D341Med (cell line): ENCODE measurements around the gene USP13.

Experiments used
- DNase-seq: peaks from one replicate; pipeline ENCODE4 v3.0.0; 2012; ENCODE audit warnings: low spot score

USP13 gene

DNA sequence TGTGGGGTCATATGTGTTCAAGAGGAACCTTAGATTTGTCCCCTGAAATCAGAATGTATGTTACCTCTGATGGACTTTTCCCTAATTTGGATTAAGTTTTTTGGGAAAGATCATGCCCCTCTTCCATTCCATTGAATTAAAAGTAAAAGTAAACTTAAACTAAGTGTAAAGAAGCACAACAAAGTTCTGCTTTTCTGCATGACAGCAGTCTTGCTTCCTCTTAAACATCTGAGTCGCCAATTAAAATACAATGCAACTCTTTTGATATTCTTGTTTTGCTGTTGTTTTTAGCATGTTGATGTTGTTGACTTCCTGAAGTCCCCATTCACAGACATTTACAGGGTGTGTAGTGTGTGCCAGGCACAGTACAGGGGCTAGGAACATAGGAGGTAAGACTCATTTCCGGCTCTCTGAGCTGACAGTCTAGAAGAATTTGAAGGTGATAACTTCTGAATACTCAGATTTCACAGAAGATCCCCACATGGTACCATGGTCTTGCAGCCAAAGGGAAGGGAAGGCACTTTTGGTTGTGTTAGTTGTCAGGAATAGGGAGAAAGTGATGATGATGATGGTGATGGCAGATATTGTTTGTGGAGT, 45.0 kb downstream of the USP13 start:
- no peak for DNase-seq

GRCh38 chr3:179700716-179701115, 47.9 kb downstream of the USP13 start:
- no peak for DNase-seq

DNA sequence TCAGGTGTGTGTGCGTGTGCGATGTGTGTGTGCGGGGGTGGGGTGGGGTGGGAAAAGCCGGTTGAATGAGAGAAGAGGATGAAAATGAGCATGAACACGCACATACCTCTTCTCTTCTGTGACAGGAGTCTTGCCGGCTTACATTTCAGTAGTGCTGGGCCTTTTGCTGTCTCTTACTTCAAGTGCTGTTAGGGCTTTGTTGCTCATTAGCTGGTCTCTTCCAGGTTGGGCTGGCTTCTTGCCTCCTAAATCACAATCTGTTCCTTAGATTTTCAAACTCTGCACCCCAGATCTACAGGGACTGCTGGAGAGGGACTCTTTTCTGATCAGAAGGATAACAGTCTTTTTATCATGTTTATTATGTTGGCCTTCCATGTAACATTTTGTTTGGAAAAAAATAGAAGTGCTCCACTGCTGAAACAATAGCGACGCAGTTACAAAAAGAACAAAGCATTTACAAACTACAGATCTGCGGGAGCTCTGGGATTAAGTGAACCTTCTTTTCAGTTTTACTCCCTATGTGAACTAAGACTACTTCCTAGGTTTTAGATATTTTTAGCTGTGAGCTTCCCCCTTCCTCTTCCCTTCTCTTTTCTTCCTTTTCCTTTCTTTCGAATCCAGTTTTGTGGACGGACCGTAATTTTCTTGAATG, 48.5 kb downstream of the USP13 start:
- DNase-seq, result no peak

GRCh38 chr3:179702271-179702947, 49.6 kb downstream of the USP13 start:
- no peak for DNase-seq

- no peak for DNase-seq
These were observed 51.0 kb downstream of the USP13 start for GRCh38 chr3:179703816-179704215.

GRCh38 chr3:179706233-179706632, 53.4 kb downstream of the USP13 start:
- no peak for DNase-seq

- no peak for DNase-seq
These were observed 57.2 kb downstream of the USP13 start for GRCh38 chr3:179710079-179710478.

GRCh38 chr3:179713643-179714090, 60.8 kb downstream of the USP13 start:
- DNase-seq, result no peak

DNA sequence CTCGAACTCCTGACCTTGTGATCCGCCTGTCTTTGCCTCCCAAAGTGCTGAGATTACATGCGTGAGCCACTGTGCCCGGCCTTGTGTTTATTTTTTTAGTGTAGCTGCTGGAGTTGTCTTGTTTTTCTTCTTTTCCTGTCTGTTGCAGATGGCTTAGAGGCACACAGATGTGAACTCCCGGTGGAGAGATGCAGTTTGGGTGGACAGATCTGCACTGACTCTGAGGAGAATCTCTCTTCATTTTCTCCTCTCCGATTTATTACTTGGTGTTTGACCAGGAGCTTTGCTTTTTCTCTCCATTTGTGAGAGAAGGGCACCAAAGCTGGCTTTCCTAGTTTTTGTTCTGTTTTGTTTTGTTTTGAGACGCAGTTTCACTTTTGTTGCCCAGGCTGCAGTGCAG, 62.7 kb downstream of the USP13 start:
- DNase-seq, result no peak

DNA sequence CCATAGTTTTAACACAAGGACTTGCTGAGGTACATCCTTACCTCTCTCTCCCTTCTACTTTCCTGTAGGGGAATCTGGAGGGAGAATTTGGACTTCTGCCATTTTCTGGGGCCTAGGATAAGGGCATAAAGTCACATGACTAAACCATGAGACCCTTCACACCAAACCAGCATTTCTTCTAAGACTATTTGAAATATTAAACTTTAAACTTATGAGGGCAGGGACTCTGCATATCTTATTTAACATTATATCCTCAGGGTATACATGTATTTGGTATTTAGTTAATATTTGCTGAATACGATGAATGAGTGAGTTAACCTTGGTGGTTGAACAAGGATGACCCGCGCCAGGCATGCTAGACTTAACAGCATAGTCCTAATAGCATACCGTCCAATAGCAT, 63.4 kb downstream of the USP13 start:
- DNase-seq, result no peak

GRCh38 chr3:179716811-179717210, 64.0 kb downstream of the USP13 start:
- DNase-seq, result no peak

- no peak for DNase-seq
These were observed 64.4 kb downstream of the USP13 start for GRCh38 chr3:179717219-179717618.

GRCh38 chr3:179719048-179719734, 66.4 kb downstream of the USP13 start:
- no peak for DNase-seq

- DNase-seq, result no peak
These were observed 67.4 kb downstream of the USP13 start for GRCh38 chr3:179720196-179720595.

GRCh38 chr3:179723617-179724016, 70.8 kb downstream of the USP13 start:
- DNase-seq, result no peak

GRCh38 chr3:179726075-179726699, 73.3 kb downstream of the USP13 start:
- DNase-seq, result peak; percentile 61

- peak; percentile 66 for DNase-seq
These were observed 76.2 kb downstream of the USP13 start for GRCh38 chr3:179729086-179729485.

DNA sequence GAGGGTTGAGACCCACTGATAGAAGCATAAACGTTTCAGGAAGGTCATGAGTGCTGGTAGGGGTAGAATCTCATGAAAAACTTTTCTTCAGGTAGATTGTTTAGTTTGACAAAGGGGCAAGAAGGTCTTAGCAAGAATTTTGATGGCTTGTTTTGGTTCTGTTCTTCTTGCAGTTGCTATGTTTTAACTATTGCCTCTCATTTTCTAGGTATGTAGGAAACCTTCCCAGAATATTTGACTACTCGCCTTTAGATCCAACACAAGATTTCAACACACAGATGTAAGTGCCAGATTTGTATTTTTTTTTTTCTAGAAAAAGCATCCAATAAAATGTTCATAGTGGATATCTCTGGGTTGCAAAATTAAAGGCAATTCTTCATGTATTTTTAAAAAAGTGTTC, 77.1 kb downstream of the USP13 start:
- no peak for DNase-seq

GRCh38 chr3:179730506-179730905, 77.7 kb downstream of the USP13 start:
- no peak for DNase-seq

DNA sequence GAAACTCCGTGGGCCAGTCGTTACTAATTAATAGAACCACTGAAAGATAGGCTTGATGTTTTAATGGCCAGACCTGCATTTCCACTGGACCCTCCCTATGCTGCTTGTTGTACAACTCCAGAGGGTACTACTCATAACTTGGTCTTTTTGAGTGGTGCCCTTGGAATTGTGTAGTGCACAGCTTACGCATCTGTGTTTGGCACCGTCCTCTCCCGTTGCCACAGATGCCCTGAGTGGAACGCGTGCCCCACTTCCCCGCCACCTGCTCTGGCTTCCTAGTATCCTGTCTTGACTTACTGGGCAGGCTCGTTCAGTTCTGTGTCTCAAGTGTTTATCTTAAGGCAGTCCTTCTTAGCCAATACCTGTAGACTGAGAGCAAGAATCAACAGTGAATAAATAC, 78.7 kb downstream of the USP13 start:
- DNase-seq, result no peak

DNA sequence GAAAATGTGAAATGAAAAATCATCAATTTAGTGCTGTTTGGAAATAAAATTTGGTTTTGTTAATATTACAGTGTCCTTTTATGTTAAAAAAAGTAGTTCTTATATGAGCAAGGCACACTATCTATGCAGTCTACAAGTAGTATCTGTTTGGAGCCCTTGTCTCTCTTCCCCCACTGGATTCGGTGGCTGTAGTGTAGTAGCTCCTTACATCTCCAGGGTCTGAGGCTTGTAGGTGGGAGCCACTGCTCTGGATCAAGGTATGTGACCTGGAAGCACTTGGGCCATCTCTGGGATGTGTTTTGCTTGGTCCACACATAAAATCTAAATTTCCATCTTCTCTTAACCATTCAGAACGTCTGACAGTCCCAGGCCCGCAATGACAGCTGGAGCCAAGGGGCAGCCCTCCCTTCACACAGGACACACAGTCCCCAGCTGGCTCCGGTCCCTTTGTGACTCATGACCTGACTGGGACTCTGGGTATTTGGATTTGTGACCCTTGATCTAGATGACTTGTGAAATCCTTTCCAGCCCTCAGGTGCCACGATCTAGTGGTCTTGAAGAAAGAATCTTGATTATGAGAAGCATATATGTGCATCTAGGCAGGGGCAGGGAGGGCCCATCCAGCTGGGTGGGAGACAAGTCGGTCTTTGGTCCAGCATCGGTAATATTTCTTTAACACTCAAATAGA, 80.0 kb downstream of the USP13 start:
- DNase-seq, result no peak

- DNase-seq, result no peak
These were observed 81.0 kb downstream of the USP13 start for GRCh38 chr3:179733797-179734196.
